Measurements from ENCODE around the gene ETFA.

Gene ETFA

DNA sequence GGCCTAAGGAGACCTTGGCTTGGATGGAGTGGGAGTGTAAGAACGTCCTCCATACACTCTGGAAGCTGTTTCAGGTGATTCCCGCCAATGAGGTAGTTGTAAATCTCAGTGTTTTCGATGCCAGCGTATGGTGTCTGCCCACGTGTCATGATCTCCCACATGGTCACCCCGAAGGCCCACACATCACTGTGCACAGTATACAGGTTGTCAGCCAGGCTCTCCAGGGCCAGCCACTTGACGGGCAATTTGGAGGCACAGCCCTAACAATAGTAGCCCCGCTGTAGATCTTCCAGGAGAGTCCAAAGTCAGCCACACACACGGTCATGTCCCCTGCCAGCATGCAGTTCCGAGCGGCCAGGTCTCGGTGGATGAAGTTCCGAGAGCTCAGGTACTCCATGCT, 51.9 kb downstream of the ETFA start:
- H3K36me3 ChIP-seq (ENCODE audit: insufficient read depth, low read length): peaks cover 62% of the 10 kb centered on the region
- H3K9ac ChIP-seq (ENCODE audit: low read length): no peak overlapping the region
- TF ChIP-seq, protein P1, sequence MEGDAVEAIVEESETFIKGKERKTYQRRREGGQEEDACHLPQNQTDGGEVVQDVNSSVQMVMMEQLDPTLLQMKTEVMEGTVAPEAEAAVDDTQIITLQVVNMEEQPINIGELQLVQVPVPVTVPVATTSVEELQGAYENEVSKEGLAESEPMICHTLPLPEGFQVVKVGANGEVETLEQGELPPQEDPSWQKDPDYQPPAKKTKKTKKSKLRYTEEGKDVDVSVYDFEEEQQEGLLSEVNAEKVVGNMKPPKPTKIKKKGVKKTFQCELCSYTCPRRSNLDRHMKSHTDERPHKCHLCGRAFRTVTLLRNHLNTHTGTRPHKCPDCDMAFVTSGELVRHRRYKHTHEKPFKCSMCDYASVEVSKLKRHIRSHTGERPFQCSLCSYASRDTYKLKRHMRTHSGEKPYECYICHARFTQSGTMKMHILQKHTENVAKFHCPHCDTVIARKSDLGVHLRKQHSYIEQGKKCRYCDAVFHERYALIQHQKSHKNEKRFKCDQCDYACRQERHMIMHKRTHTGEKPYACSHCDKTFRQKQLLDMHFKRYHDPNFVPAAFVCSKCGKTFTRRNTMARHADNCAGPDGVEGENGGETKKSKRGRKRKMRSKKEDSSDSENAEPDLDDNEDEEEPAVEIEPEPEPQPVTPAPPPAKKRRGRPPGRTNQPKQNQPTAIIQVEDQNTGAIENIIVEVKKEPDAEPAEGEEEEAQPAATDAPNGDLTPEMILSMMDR (IDR thresholded peaks at IDR 0.05; ENCODE audit: low read length): no peak
- TF ChIP-seq EZH2 (IDR thresholded peaks at IDR 0.05; ENCODE audit: borderline replicate concordance, low read length): no peak
- H4K20me1 ChIP-seq (ENCODE audit: insufficient read depth, low read length): no peaks in the 10 kb centered on the region
- H3K79me2 ChIP-seq (ENCODE audit: insufficient read depth, low read length): no peaks in the 10 kb centered on the region
- no peak overlapping the region for H3K4me3 ChIP-seq (ENCODE audit: low read depth, low read length, poor library complexity, severe bottlenecking)
- H2AFZ ChIP-seq (ENCODE audit: low read length): no peak overlapping the region
- H3K9me2 ChIP-seq (ENCODE audit: low read depth, low read length): no peaks in the 10 kb centered on the region
- H3K9me3 ChIP-seq (ENCODE audit: low read length): no peaks in the 10 kb centered on the region
- no peak overlapping the region for H3K27ac ChIP-seq (ENCODE audit: low read depth, low read length, poor library complexity, severe bottlenecking)
- no peaks in the 10 kb centered on the region for H3K4me1 ChIP-seq (ENCODE audit: insufficient read depth, low read length, severe bottlenecking)
- H3F3A ChIP-seq (ENCODE audit: insufficient read depth, low read length): no peaks in the 10 kb centered on the region
- H3K4me2 ChIP-seq (ENCODE audit: low read length): no peak overlapping the region
- no peaks in the 10 kb centered on the region for H3K27me3 ChIP-seq (ENCODE audit: insufficient read depth, low read length)

DNA sequence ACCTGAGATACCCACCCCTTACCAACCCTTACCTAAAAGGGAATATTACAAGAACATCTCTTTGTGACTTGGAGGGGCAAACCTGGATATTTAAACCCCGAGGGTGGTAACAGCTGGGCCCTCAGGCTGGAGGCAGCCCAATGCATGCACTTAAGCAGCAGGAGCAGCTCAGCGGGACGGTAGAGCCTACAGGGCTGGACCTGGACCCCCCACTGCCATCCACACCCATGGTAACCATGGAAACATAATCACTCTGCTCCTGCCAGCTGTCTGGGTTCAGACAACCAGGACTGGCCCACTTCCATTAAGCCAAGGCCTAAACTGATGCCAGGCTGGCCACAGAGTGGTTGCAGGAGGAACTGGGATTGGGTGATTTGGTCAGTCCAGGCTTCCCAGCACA, 52.8 kb downstream of the ETFA start:
- no peak overlapping the region for H3K4me2 ChIP-seq (ENCODE audit: low read length)
- TF ChIP-seq, protein P1 (IDR thresholded peaks at IDR 0.05; ENCODE audit: low read length): no peak
- TF ChIP-seq EZH2 (IDR thresholded peaks at IDR 0.05; ENCODE audit: borderline replicate concordance, low read length): no peak
- peaks cover 61% of the 10 kb centered on the region for H3K36me3 ChIP-seq (ENCODE audit: insufficient read depth, low read length)
- no peaks in the 10 kb centered on the region for H3K9me2 ChIP-seq (ENCODE audit: low read depth, low read length)
- H3K27me3 ChIP-seq (ENCODE audit: insufficient read depth, low read length): no peaks in the 10 kb centered on the region
- H3K4me1 ChIP-seq (ENCODE audit: insufficient read depth, low read length, severe bottlenecking): no peaks in the 10 kb centered on the region
- no peak overlapping the region for H3K9ac ChIP-seq (ENCODE audit: low read length)
- no peaks in the 10 kb centered on the region for H3F3A ChIP-seq (ENCODE audit: insufficient read depth, low read length)
- no peak overlapping the region for H2AFZ ChIP-seq (ENCODE audit: low read length)
- no peaks in the 10 kb centered on the region for H3K79me2 ChIP-seq (ENCODE audit: insufficient read depth, low read length)
- H3K27ac ChIP-seq (ENCODE audit: low read depth, low read length, poor library complexity, severe bottlenecking): no peak overlapping the region
- H4K20me1 ChIP-seq (ENCODE audit: insufficient read depth, low read length): no peaks in the 10 kb centered on the region
- H3K4me3 ChIP-seq (ENCODE audit: low read depth, low read length, poor library complexity, severe bottlenecking): no peak overlapping the region
- no peaks in the 10 kb centered on the region for H3K9me3 ChIP-seq (ENCODE audit: low read length)

DNA sequence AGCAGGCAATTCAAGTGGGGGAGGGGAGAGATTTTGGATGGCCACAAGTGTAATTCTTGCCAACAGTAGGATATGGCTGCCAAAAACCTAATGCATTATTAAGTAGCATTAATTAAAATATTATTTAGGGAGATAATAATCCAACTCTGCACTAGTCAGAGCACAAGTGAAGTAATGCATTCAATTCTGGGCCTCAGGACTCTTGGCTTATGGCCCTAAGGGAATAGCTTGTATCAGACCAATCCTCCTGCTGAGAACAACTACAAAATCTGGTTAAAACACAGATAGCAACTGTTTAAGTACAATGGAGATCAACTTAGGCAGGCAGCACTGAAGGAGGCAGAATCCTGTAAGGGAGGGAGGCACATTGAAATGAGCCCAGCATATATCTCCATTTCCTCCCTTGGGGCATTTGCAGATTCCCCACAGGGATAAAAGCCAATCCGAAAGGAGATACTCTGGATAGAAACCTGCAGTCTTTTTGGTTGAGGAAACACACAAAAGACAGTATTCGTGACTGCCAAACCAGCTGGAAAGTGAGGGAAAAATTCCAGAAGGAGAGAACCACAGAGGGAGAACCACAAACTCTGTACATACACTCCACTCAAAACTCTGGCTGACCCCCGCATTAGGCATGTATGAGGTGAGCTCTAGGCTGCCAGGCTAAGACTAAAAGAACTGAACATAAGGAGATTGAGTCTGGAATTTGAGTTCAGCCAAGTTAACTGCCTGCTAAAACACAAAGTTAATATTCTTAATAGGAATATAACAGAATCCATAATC, 57.4 kb downstream of the ETFA start:
- Histone ChIP-seq H3K4me3 (ENCODE audit: low read depth, low read length, poor library complexity, severe bottlenecking) (no peak overlapping the region), H3K27ac (ENCODE audit: low read depth, low read length, poor library complexity, severe bottlenecking) (no peak overlapping the region), H2AFZ (ENCODE audit: low read length) (no peak overlapping the region), H3K9ac (ENCODE audit: low read length) (no peak overlapping the region), H3K4me2 (ENCODE audit: low read length) (no peak overlapping the region), H3K79me2 (ENCODE audit: insufficient read depth, low read length) (no peaks in the 10 kb centered on the region), H3K4me1 (ENCODE audit: insufficient read depth, low read length, severe bottlenecking) (no peaks in the 10 kb centered on the region), H3K36me3 (ENCODE audit: insufficient read depth, low read length) (peaks cover 23% of the 10 kb centered on the region), H3K9me2 (ENCODE audit: low read depth, low read length) (no peaks in the 10 kb centered on the region), H3K9me3 (ENCODE audit: low read length) (no peaks in the 10 kb centered on the region), H4K20me1 (ENCODE audit: insufficient read depth, low read length) (no peaks in the 10 kb centered on the region), H3K27me3 (ENCODE audit: insufficient read depth, low read length) (no peaks in the 10 kb centered on the region), H3F3A (ENCODE audit: insufficient read depth, low read length) (no peaks in the 10 kb centered on the region)
- TF ChIP-seq, protein P1 (IDR thresholded peaks at IDR 0.05; ENCODE audit: low read length): no peak
- no peak for TF ChIP-seq EZH2 (IDR thresholded peaks at IDR 0.05; ENCODE audit: borderline replicate concordance, low read length)

Data from OCI-LY1 (cell line).